HUDEP-2 (cell line): Measurements from ENCODE around the gene BATF.

Experiments
- DNase-seq, 76 experiments: peaks; one replicate each; lab custom pipeline; 2025; ENCODE audit not compliant: unreplicated experiment in 76 of 76; lab: John Stamatoyannopoulos, UW

Gene BATF

DNA sequence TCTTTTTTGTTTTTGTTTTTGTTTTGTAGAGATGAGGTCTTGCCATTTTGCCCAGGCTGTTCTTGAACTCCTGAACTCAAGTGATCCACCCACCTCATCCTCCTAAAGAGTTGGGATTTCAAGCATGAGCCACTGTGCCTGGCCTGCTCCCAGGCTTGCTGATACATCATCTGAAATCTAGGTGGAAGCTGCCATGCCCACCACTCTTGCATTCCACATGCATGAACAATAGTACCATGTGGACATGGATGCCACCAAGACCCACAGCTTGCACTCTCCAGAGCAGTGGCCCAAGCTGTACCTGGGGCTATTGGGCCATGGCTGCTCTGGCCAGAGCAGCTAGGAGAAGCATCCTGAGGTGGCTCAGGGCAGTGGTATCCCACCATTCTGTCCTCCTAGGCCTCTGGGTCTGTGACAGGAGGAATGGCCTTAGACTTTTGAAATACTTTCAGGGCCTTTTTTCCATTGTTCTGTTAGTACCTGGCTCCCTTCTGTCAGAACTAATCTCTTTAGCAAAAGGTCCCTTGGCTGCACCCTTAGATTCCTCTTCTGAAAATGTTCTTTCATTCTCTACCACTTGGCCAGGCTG is 69.8 kb downstream of the BATF start:
- no peak for DNase-seq

DNA sequence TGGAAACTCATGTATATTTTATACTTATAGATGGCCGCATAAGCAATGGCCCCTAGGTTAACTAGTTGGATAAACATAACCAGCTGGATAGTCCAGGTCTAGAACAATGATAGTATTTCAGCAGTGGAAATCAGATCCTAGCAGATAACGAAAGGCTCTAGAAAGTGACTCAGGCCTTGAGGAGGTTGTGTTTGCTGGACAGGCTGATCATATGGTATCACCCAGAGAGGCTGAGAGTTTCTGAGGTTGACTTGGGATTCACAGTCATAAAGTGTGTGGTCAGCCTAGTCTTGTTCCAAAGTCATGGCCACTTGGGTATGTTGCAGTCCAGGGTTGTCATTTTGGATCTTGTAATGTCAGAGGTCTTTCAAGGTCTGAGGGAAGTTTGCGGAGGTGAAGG is 73.0 kb downstream of the BATF start:
- DNase-seq = no peak
